HUES6 (cell line): ENCODE results near the gene PDZRN3.

Source experiments
- H3K27ac ChIP-seq: 2 replicates; pipeline ENCODE4 v1.7.0; 2013; ENCODE audit warnings: low read depth, mild to moderate bottlenecking, low read length, inconsistent platforms
- H3K27me3 ChIP-seq: 2 replicates; pipeline ENCODE4 v1.6.1; 2013; ENCODE audit warnings: low read length; ENCODE audit not compliant: control insufficient read depth, insufficient read depth
- H3K36me3 ChIP-seq: 2 replicates; pipeline ENCODE4 v1.6.1; 2013; ENCODE audit warnings: low read length; ENCODE audit not compliant: control insufficient read depth, insufficient read depth
- H3K4me1 ChIP-seq: 2 replicates; pipeline ENCODE4 v1.6.1; 2013; ENCODE audit warnings: low read length; ENCODE audit not compliant: control insufficient read depth, insufficient read depth
- H3K4me3 ChIP-seq: 2 replicates; pipeline ENCODE4 v1.5.1; 2013; ENCODE audit warnings: low read depth, low read length
- H3K9ac ChIP-seq: one replicate; pipeline ENCODE4 v1.6.1; 2013; ENCODE audit warnings: mild to moderate bottlenecking, low read length
- H3K9me3 ChIP-seq: 2 replicates; pipeline ENCODE4 v1.6.1; 2013; ENCODE audit warnings: low read depth, low read length; ENCODE audit not compliant: control insufficient read depth, insufficient read depth

The PDZRN3 gene

DNA sequence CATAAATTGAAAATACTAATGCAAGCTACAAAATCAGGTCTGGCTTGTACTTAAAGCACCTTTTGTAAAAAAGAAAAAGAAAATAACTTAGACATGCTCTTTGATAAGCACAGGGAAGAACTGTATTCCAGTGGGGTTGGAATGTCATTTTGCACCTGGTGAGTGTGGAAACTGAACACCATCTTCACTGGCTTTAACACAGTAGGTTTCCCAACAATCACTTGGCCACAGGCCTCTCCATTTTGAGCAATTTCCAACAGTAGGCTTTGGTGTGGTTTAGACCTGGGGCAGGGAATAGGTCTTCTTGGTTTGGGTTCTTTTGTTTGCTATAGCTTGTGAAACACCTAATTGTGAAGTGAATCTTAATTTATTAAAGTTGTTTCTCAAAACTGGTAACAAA, 18.9 kb downstream of the PDZRN3 start:
- H3K4me3 ChIP-seq, result no peak overlapping the region
- H3K27ac ChIP-seq, result no peak overlapping the region
- no peaks in the 10 kb centered on the region for H3K27me3 ChIP-seq
- no peak overlapping the region for H3K9ac ChIP-seq
- no peaks in the 10 kb centered on the region for H3K9me3 ChIP-seq
- H3K36me3 ChIP-seq, result no peaks in the 10 kb centered on the region; the same call in 1 of the 2 replicates
- no peaks in the 10 kb centered on the region for H3K4me1 ChIP-seq

DNA sequence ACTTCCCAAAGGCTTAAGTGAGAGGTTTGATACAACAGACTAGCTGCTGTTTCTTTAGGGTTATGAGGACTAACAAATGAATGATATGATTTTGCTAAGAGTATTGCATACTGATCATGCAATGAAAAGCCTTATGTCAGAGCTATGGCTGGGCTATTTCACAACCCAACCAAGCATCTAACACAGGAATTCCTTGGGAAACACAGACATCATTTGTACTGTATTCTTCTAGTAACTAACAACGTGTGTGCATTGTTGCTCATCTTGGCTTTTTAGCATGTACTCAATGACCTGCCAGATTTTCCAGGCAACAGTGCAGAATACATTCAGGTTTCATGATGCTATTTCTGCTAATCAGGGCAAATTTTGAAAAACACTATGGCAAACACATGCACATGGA, 19.3 kb downstream of the PDZRN3 start:
- Histone ChIP-seq H3K27ac (no peak overlapping the region), H3K4me3 (no peak overlapping the region), H3K9me3 (no peaks in the 10 kb centered on the region), H3K27me3 (no peaks in the 10 kb centered on the region), H3K9ac (no peak overlapping the region), H3K36me3 (no peaks in the 10 kb centered on the region; the same call in 1 of the 2 replicates), H3K4me1 (no peaks in the 10 kb centered on the region)

DNA sequence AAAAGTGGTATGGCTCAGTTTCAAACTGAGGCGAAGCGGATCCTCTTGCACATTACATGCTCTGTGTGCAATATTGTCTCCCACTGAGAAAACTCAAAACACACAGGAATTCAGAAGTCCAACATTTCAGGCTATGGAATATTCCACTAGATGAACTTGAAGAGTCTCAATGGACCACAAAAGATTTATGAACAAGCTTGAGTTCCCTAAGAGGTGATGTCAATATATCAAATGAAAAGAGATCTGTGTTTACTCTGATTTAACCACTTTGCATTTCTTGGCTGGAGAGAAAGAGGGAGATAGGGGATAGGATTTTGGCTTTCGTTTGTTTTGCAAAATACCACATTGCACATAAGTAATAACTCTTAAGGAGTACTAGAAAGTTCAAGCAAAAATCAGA, 20.3 kb downstream of the PDZRN3 start:
- no peaks in the 10 kb centered on the region for H3K27me3 ChIP-seq
- no peak overlapping the region for H3K27ac ChIP-seq
- H3K36me3 ChIP-seq, result no peaks in the 10 kb centered on the region; the same call in 1 of the 2 replicates
- no peak overlapping the region for H3K4me3 ChIP-seq
- H3K4me1 ChIP-seq, result no peaks in the 10 kb centered on the region
- no peak overlapping the region for H3K9ac ChIP-seq
- H3K9me3 ChIP-seq, result no peaks in the 10 kb centered on the region

DNA sequence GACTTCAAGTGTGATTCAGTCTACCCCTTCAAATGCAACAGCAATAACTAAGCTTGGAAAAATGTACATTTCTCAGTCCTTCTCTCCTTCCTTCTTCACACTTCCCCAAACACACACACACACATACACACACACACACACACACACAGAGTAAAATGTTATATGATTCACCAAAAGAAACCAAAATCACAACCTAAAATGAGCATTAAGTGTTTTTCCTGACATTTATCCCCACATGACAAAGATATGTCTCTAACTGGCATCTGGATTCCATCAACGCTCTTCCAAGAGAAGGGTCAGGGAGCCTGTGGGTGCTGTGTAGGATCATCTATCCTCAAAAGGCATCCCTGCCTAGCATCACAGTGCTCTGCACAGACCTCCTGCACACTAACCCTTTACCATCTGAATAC, 21.0 kb downstream of the PDZRN3 start:
- H3K36me3 ChIP-seq, result no peaks in the 10 kb centered on the region; the same call in 1 of the 2 replicates
- no peaks in the 10 kb centered on the region for H3K27me3 ChIP-seq
- H3K27ac ChIP-seq, result no peak overlapping the region
- H3K9me3 ChIP-seq, result no peaks in the 10 kb centered on the region
- no peak overlapping the region for H3K9ac ChIP-seq
- no peak overlapping the region for H3K4me3 ChIP-seq
- H3K4me1 ChIP-seq, result no peaks in the 10 kb centered on the region

DNA sequence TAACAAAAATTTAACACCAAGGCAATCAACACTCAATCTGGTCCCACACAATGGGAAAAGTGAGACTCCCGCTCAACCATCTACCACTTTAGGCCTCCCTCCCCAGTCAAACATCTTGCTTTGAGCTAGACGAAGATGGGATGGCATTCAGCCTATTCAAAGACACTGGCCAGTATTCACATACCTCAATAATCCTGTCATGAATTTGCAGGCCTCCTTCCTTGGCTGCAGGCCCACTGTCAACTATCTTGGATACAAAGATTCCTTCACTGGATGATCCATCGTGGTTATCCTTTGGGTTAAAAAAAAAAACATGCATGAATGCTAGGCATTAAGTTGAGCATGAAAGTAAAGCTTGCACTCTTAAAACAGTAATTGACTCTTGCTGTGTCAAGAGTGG, 22.6 kb downstream of the PDZRN3 start:
- Histone ChIP-seq H3K36me3 (no peaks in the 10 kb centered on the region; the same call in 1 of the 2 replicates), H3K27ac (no peak overlapping the region), H3K9me3 (no peaks in the 10 kb centered on the region), H3K9ac (no peak overlapping the region), H3K27me3 (no peaks in the 10 kb centered on the region), H3K4me1 (no peaks in the 10 kb centered on the region), H3K4me3 (no peak overlapping the region)

DNA sequence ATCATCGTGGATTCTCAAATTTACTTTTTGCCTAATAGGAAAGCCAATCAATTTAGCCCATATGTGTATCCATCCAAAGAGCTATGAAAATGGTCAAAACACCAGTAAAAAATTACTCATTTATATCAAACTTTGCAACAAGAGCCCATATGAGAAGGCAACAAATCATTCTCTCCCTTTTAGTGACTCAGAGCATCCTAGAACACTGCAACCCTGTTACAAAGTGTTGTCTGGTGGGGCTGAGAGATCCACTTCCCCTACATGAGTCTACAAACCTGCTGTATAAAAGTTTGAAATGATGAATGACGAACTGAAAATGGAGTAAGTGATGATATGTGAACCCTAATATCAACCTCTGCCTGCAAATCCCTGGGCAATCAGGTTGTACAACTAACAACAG, 23.3 kb downstream of the PDZRN3 start:
- no peaks in the 10 kb centered on the region for H3K27me3 ChIP-seq
- H3K9me3 ChIP-seq, result no peaks in the 10 kb centered on the region
- no peaks in the 10 kb centered on the region for H3K4me1 ChIP-seq
- no peaks in the 10 kb centered on the region; the same call in 1 of the 2 replicates for H3K36me3 ChIP-seq
- H3K9ac ChIP-seq, result no peak overlapping the region
- H3K27ac ChIP-seq, result no peak overlapping the region
- H3K4me3 ChIP-seq, result no peak overlapping the region

DNA sequence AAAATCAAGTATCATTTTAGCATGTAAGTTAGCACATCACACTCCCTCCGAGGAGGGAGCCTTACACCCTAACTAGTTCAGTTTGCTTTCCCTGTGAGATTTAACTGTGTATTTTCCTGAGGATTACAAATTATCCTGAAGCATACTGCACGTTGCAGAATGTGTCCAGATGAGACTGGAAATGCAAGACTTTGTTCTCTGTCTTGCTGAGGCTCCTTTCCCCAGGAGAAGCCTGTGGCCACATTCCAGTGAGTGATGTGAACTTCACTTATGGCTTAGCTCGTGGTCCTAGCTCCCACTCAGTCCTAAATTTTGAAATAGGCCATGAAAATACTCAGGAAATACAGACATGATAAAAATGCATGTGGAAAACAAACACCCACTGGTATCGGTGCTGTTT, 23.7 kb downstream of the PDZRN3 start:
- H3K9ac ChIP-seq, result no peak overlapping the region
- no peak overlapping the region for H3K4me3 ChIP-seq
- H3K4me1 ChIP-seq, result no peaks in the 10 kb centered on the region
- H3K27ac ChIP-seq, result no peak overlapping the region
- H3K27me3 ChIP-seq, result no peaks in the 10 kb centered on the region
- no peaks in the 10 kb centered on the region for H3K9me3 ChIP-seq
- no peaks in the 10 kb centered on the region; the same call in 1 of the 2 replicates for H3K36me3 ChIP-seq

DNA sequence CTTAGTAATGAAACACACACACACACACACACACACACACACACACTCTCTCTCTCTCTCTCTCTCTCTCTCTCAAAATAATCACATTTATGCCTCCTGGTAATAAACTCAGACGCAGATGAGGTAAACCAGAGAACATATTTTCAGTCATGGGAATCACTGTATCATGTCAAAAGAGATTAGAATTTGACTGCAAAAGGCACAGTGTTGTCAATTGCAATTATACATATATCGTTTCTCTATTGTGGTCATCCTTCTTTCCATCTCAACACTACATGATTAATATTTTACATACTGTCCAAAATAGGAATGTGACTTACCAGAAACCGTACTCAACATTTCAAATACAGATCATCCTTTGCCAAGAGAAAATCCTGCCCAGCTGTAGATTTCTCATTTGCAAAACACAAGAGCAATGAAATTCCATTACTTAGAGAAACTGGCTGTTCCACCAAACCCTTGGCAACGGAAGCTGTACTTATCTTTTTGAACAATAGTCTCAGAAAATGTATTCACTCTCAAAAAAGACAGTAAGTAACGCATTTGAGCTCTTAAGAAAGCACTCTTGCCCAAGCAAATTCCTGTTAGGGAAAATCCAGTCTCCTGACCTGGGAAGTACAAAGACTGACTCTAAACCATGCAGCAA, 24.3 kb downstream of the PDZRN3 start:
- Histone ChIP-seq H3K27me3 (no peaks in the 10 kb centered on the region), H3K4me1 (no peaks in the 10 kb centered on the region), H3K36me3 (no peaks in the 10 kb centered on the region; the same call in 1 of the 2 replicates), H3K9ac (no peak overlapping the region), H3K27ac (no peak overlapping the region), H3K4me3 (no peak overlapping the region), H3K9me3 (no peaks in the 10 kb centered on the region)

DNA sequence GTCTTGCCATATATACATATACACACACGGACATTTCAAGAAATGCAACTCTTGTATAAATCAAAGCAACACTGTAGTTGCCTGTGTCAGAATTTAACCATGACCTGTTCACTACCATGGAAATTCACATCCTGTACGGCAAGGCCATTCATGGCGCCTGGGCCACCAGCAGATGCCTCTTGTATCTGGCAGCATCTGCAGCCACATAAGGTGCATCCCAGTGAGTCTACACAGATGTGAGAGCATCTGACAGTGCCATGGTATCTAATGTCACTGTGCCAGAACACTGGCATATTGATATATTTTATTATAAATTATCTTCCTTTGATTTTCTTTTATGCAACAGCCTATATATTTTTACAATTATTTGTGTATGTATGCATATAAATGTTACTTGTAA, 25.1 kb downstream of the PDZRN3 start:
- Histone ChIP-seq H3K27me3 (no peaks in the 10 kb centered on the region), H3K9ac (no peak overlapping the region), H3K9me3 (no peaks in the 10 kb centered on the region), H3K4me3 (no peak overlapping the region), H3K36me3 (no peaks in the 10 kb centered on the region; the same call in 1 of the 2 replicates), H3K4me1 (no peaks in the 10 kb centered on the region), H3K27ac (no peak overlapping the region)

DNA sequence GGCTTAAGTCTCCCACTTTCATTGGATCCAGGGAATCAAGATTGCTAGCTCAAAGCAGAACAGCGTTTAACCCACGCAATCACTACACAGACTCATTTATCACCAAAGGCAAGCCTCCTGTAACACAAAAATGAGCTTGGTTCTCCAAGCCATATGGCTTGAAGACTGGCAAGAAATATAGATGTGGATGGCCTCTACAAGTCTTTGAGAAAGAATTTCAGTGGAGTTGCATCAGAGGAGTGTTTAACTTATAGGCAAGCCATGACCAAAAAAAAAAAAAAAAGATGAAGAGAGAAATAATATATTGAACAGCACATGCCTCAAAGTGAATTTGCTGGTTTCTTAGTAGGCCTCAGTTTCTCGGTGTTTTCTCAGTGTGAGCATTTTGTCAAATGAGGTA, 27.3 kb downstream of the PDZRN3 start:
- Histone ChIP-seq H3K9me3 (no peaks in the 10 kb centered on the region), H3K27ac (no peak overlapping the region), H3K4me3 (no peak overlapping the region), H3K27me3 (peaks cover 2% of the 10 kb centered on the region; the same call in 1 of the 2 replicates), H3K9ac (no peak overlapping the region), H3K36me3 (no peaks in the 10 kb centered on the region; the same call in 1 of the 2 replicates), H3K4me1 (0 out of 2 replicates have a peak, but pooled peaks cover 3% of the 10 kb centered on the region)

DNA sequence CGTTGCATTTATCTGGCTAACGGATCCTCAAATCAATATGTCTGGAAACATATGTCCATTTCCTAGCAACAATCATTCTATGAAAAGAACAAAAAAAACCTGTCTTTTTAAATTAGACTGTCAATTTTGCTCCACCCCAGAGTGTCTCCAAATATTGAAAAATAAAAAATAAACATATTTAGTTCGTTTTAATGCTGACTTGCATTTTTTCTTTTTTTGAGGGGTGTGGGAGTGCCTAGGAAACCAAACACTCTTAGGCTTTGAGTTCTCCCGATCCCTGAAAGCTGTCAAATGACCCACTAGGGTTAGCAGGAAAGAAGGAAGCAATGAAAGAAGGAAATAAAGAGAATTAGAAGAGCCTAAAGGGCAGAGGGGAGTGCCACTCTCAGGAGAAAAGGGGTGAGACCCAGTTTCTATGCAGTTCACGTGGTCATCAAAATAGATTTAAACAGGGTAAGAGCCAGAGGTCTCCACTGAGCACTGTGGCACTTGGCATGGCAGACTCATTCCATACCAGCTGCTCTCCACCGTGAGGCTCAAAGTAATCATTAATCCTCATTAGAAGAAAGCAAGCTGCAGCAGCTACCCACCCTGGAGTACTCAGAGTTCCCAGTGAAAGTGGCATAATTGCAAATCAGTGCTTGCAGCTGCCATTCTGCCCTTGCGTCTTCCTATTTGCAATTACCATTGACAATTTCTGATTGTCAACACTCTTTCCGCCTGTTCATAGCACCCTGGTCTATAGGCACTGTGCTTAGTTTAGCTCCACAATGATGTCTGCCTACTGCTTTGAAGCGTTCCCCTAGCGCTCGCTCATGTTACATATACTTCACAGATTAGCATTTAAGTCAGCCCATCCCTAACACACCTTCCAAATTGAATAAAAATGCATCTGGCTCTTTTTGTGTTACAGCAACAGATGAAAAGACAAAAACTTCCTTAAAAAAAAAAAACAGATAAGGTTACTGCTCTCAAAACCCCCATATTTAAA, 32.3 kb downstream of the PDZRN3 start:
- Histone ChIP-seq H3K4me3 (no peak overlapping the region), H3K27ac (no peak overlapping the region), H3K27me3 (peaks cover 23% of the 10 kb centered on the region; the same call in 1 of the 2 replicates), H3K4me1 (0 out of 2 replicates have a peak, but pooled peaks cover 3% of the 10 kb centered on the region), H3K36me3 (no peaks in the 10 kb centered on the region), H3K9me3 (no peaks in the 10 kb centered on the region), H3K9ac (no peak overlapping the region)
